ENCODE data around the gene TNS1. TPM values are rescaled to one million over a fixed set of nuclear protein-coding genes. Genes with fewer than 3 reads are reported as not detected.
A peak's percentile ranks its signal among the peaks of the same experiment; 100 is the strongest.

The TNS1 gene
- total RNA-seq, 1 donor from 2014 or later = 219 TPM

DNA sequence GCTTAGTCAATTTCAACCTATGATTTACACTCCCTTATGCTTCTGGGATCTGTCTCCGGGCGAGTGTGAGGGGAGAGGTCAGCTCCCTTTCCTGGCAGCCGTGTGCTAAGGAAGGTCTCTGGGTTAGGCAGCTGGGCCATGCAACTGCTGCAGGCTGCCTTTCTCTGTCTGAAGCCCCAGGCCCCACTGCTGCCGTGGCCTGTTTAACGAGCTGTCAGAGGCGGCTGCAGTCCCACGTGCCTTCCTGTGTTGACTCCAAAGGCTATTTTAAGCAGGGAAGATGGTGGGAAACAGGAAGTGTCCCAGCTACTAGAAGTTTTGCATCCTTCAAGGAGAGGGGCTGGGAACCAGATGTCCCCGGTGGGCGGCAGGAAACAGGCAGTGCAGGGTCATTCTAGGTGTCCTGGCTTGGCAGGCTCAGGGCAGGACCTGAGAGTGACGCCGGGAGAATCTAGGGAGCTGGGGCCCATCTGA, 186.4 kb downstream of the TNS1 start:
- H3K27ac Mint-ChIP-seq (ENCODE audit: unreplicated experiment) = no peak overlapping the region

DNA sequence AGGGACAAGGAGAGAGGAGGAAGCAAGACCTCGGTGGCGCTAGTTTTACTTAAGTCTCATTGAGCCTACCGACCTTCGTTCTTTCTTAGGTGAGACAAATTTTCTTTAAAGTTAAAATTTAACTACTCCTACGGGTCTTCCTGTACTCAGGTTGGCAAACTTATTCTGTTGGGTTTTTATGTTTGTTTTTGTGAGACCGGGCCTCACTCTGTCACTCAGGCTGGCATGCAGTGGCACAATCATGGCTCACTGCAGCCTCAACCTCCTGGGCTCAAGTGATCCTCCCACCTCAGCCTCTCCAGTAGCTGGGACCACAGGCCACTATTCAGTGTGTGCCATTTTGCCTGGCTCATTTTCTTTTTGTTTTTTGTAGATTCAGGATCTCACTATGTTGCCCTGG, 189.0 kb downstream of the TNS1 start:
- peaks cover 17% of the 10 kb centered on the region for H3K4me1 Mint-ChIP-seq (ENCODE audit: low read depth, unreplicated experiment)
- Histone ChIP-seq H3K27me3 (ENCODE audit: insufficient read depth, low read length) (no peaks in the 10 kb centered on the region), H3K9me3 (ENCODE audit: insufficient read depth, low read depth, low read length) (no peaks in the 10 kb centered on the region), H3K4me3 (ENCODE audit: insufficient read depth, low read depth, low read length) (no peak overlapping the region), H3K9ac (ENCODE audit: low read length) (no peak overlapping the region), H4K20me1 (ENCODE audit: insufficient read depth, low read length) (peaks cover 75% of the 10 kb centered on the region), H3K79me2 (ENCODE audit: insufficient read depth, low read length) (peaks cover 3% of the 10 kb centered on the region), H3K4me2 (ENCODE audit: low read length) (no peak overlapping the region), H2AFZ (ENCODE audit: low read depth, low read length) (no peak overlapping the region), H3K27ac (ENCODE audit: low read depth, low read length) (no peak overlapping the region), H3K4me1 (ENCODE audit: insufficient read depth, low read length) (peaks cover 8% of the 10 kb centered on the region), H3K36me3 (ENCODE audit: insufficient read depth, low read length) (peaks cover 76% of the 10 kb centered on the region)
- H3K36me3 Mint-ChIP-seq (ENCODE audit: low read depth, unreplicated experiment) = peaks cover 66% of the 10 kb centered on the region
- H3K27me3 Mint-ChIP-seq (ENCODE audit: low read depth, unreplicated experiment) = no peaks in the 10 kb centered on the region
- no peaks in the 10 kb centered on the region for H3K9me3 Mint-ChIP-seq (ENCODE audit: unreplicated experiment)
- TF ChIP-seq EZH2 (IDR thresholded peaks at IDR 0.05; ENCODE audit: insufficient read depth, low read length) = no peak
- TF ChIP-seq, protein P1, sequence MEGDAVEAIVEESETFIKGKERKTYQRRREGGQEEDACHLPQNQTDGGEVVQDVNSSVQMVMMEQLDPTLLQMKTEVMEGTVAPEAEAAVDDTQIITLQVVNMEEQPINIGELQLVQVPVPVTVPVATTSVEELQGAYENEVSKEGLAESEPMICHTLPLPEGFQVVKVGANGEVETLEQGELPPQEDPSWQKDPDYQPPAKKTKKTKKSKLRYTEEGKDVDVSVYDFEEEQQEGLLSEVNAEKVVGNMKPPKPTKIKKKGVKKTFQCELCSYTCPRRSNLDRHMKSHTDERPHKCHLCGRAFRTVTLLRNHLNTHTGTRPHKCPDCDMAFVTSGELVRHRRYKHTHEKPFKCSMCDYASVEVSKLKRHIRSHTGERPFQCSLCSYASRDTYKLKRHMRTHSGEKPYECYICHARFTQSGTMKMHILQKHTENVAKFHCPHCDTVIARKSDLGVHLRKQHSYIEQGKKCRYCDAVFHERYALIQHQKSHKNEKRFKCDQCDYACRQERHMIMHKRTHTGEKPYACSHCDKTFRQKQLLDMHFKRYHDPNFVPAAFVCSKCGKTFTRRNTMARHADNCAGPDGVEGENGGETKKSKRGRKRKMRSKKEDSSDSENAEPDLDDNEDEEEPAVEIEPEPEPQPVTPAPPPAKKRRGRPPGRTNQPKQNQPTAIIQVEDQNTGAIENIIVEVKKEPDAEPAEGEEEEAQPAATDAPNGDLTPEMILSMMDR (IDR thresholded peaks at IDR 0.05; ENCODE audit: insufficient read depth, low read depth, low read length) = no peak
- no peak overlapping the region for H3K4me3 Mint-ChIP-seq (ENCODE audit: unreplicated experiment)
- DNase-seq (ENCODE audit: low read depth) (no peak), FAIRE-seq (no peak)
- peak overlapping the region; percentile 27 for H3K27ac Mint-ChIP-seq (ENCODE audit: unreplicated experiment)

More for the DNA sequence above, 186.4 kb downstream of the TNS1 start:
- Histone ChIP-seq H3K79me2 (ENCODE audit: insufficient read depth, low read length) (peaks cover 3% of the 10 kb centered on the region), H3K9me3 (ENCODE audit: insufficient read depth, low read depth, low read length) (no peaks in the 10 kb centered on the region), H3K4me3 (ENCODE audit: insufficient read depth, low read depth, low read length) (no peak overlapping the region), H3K9ac (ENCODE audit: low read length) (peak overlapping the region; percentile 5), H3K36me3 (ENCODE audit: insufficient read depth, low read length) (peaks cover 67% of the 10 kb centered on the region), H4K20me1 (ENCODE audit: insufficient read depth, low read length) (peaks cover 86% of the 10 kb centered on the region), H3K4me1 (ENCODE audit: insufficient read depth, low read length) (peaks cover 8% of the 10 kb centered on the region), H3K4me2 (ENCODE audit: low read length) (no peak overlapping the region), H2AFZ (ENCODE audit: low read depth, low read length) (no peak overlapping the region), H3K27me3 (ENCODE audit: insufficient read depth, low read length) (no peaks in the 10 kb centered on the region), H3K27ac (ENCODE audit: low read depth, low read length) (no peak overlapping the region)
- TF ChIP-seq EZH2 (IDR thresholded peaks at IDR 0.05; ENCODE audit: insufficient read depth, low read length) = no peak
- TF ChIP-seq, protein P1 (IDR thresholded peaks at IDR 0.05; ENCODE audit: insufficient read depth, low read depth, low read length) = no peak
- H3K9me3 Mint-ChIP-seq (ENCODE audit: unreplicated experiment) = no peaks in the 10 kb centered on the region
- no peak for DNase-seq (ENCODE audit: low read depth)
- no peaks in the 10 kb centered on the region for H3K27me3 Mint-ChIP-seq (ENCODE audit: low read depth, unreplicated experiment)
- peaks cover 63% of the 10 kb centered on the region for H3K36me3 Mint-ChIP-seq (ENCODE audit: low read depth, unreplicated experiment)
- no peak for FAIRE-seq
- no peak overlapping the region for H3K4me3 Mint-ChIP-seq (ENCODE audit: unreplicated experiment)
- peaks cover 27% of the 10 kb centered on the region for H3K4me1 Mint-ChIP-seq (ENCODE audit: low read depth, unreplicated experiment)

DNA sequence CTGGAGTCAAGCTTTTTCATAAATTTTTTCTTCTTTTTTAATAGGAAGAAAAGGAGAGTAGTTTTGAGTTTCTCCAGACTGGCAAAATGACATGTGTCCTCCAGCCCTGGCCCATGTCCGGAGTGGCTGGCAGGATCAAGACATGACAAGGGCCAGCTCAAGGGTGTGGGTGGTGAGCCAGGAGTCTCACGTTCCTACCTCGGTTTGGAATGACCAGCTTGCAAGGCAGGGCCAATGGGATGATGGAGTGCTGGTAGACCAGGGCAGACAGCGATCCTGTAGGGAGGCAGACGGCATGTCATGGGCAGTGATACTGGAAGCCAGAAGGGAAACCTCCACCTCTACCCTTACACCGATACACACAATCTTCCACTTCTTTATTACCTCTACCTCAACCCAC, 190.6 kb downstream of the TNS1 start:
- DNase-seq (ENCODE audit: low read depth) = no peak
- H3K36me3 Mint-ChIP-seq (ENCODE audit: low read depth, unreplicated experiment) = peaks cover 73% of the 10 kb centered on the region
- H3K4me1 Mint-ChIP-seq (ENCODE audit: low read depth, unreplicated experiment) = peaks cover 17% of the 10 kb centered on the region
- H3K9me3 ChIP-seq (ENCODE audit: insufficient read depth, low read depth, low read length) = no peaks in the 10 kb centered on the region
- no peak for FAIRE-seq
- H3K27me3 Mint-ChIP-seq (ENCODE audit: low read depth, unreplicated experiment) = no peaks in the 10 kb centered on the region
- H3K36me3 ChIP-seq (ENCODE audit: insufficient read depth, low read length) = peaks cover 78% of the 10 kb centered on the region
- peaks cover 84% of the 10 kb centered on the region for H4K20me1 ChIP-seq (ENCODE audit: insufficient read depth, low read length)
- H3K4me1 ChIP-seq (ENCODE audit: insufficient read depth, low read length) = peaks cover 8% of the 10 kb centered on the region
- no peak overlapping the region for H3K27ac ChIP-seq (ENCODE audit: low read depth, low read length)
- H3K4me3 ChIP-seq (ENCODE audit: insufficient read depth, low read depth, low read length) = no peak overlapping the region
- no peak overlapping the region for H3K9ac ChIP-seq (ENCODE audit: low read length)
- H3K27me3 ChIP-seq (ENCODE audit: insufficient read depth, low read length) = no peaks in the 10 kb centered on the region
- H3K9me3 Mint-ChIP-seq (ENCODE audit: unreplicated experiment) = no peaks in the 10 kb centered on the region
- H3K4me3 Mint-ChIP-seq (ENCODE audit: unreplicated experiment) = no peak overlapping the region
- TF ChIP-seq, protein P1 (IDR thresholded peaks at IDR 0.05; ENCODE audit: insufficient read depth, low read depth, low read length) = no peak
- no peak for TF ChIP-seq EZH2 (IDR thresholded peaks at IDR 0.05; ENCODE audit: insufficient read depth, low read length)
- no peak overlapping the region for H2AFZ ChIP-seq (ENCODE audit: low read depth, low read length)
- no peak overlapping the region for H3K4me2 ChIP-seq (ENCODE audit: low read length)
- H3K27ac Mint-ChIP-seq (ENCODE audit: unreplicated experiment) = no peak overlapping the region
- peaks cover 3% of the 10 kb centered on the region for H3K79me2 ChIP-seq (ENCODE audit: insufficient read depth, low read length)
